ENCODE results near the gene NR0B2.
"Not testable (repeated sequence)": the region's sequence is repeated elsewhere in the genome, so short reads cannot be mapped to it uniquely, and the experiment has no call there.

Gene NR0B2

GRCh38 chr1:26889551-26890466 lies 24.0 kb downstream of the NR0B2 start, which contains the start of gene GPN2:
TSS of gene GPN2 (minus strand) at chr1:26890283. CDS start at chr1:26890096, 187 bp downstream.
- DNase-seq (ENCODE audit: low spot score), result peak; percentile 77

GRCh38 chr1:26888231-26888630 lies 25.5 kb downstream of the NR0B2 start:
- DNase-seq (ENCODE audit: low spot score), result no peak

- no peak for DNase-seq (ENCODE audit: low spot score)
These were observed 26.6 kb downstream of the NR0B2 start for GRCh38 chr1:26887125-26887524.

GRCh38 chr1:26882696-26883463 lies 30.9 kb downstream of the NR0B2 start:
- DNase-seq (ENCODE audit: low spot score), result no peak

- not testable (repeated sequence) for DNase-seq (ENCODE audit: low spot score)
These were observed 32.2 kb downstream of the NR0B2 start for GRCh38 chr1:26881611-26882010.

GRCh38 chr1:26879793-26880192 lies 34.0 kb downstream of the NR0B2 start:
- DNase-seq (ENCODE audit: low spot score), result no peak

GRCh38 chr1:26877326-26877725 lies 36.4 kb downstream of the NR0B2 start:
- DNase-seq (ENCODE audit: low spot score), result no peak

- DNase-seq (ENCODE audit: low spot score), result no peak
These were observed 38.9 kb downstream of the NR0B2 start for GRCh38 chr1:26874896-26875295.

- not testable (repeated sequence) for DNase-seq (ENCODE audit: low spot score)
These were observed 40.7 kb downstream of the NR0B2 start for GRCh38 chr1:26873097-26873496.

GRCh38 chr1:26864610-26865480 lies 48.9 kb downstream of the NR0B2 start:
- peak; percentile 97 for DNase-seq (ENCODE audit: low spot score)

GRCh38 chr1:26863685-26864077 lies 50.1 kb downstream of the NR0B2 start:
- DNase-seq (ENCODE audit: low spot score), result no peak

- peak; percentile 96 for DNase-seq (ENCODE audit: low spot score)
These were observed 50.7 kb downstream of the NR0B2 start, which contains the start of gene SFN for GRCh38 chr1:26862781-26863684. TSS of gene SFN (plus strand) at chr1:26863149. CDS start at chr1:26863213, 64 bp downstream.

GRCh38 chr1:26861889-26862378 lies 51.8 kb downstream of the NR0B2 start:
- peak; percentile 80 for DNase-seq (ENCODE audit: low spot score)

Data from LoVo (cell line).